OCI-LY1 (cell line): ENCODE results near the gene ZNRF1.

Experiments used
- H2AFZ ChIP-seq: fragments of 200-600 bp; sonication (generic), shearing (Covaris generic); 2 replicates; pipeline ENCODE4 v1.6.0; 2014; ENCODE audit warnings: antibody characterized with exemption, mild to moderate bottlenecking, low read length
- H3F3A ChIP-seq: fragments of 200-600 bp; sonication (generic), shearing (Covaris generic); 2 replicates; pipeline ENCODE4 v1.6.0; 2014; ENCODE audit warnings: mild to moderate bottlenecking, antibody characterized with exemption, low read length, moderate library complexity; ENCODE audit not compliant: insufficient read depth
- H3K27ac ChIP-seq: fragments of 200-600 bp; sonication (generic); 2 replicates; pipeline ENCODE4 v1.5.1; 2014; ENCODE audit warnings: low read length, mixed run types, mild to moderate bottlenecking, low read depth; ENCODE audit not compliant: poor library complexity, severe bottlenecking
- H3K27me3 ChIP-seq: fragments of 200-600 bp; sonication (generic); 2 replicates; pipeline ENCODE4 v1.6.0; 2014; ENCODE audit warnings: antibody characterized with exemption, mild to moderate bottlenecking, low read length, moderate library complexity; ENCODE audit not compliant: insufficient read depth
- H3K36me3 ChIP-seq: fragments of 200-600 bp; sonication (generic); 2 replicates; pipeline ENCODE4 v1.6.1; 2014; ENCODE audit warnings: mild to moderate bottlenecking, antibody characterized with exemption, low read length, moderate library complexity, mixed read lengths; ENCODE audit not compliant: insufficient read depth
- H3K4me1 ChIP-seq: fragments of 200-600 bp; sonication (generic); 2 replicates; pipeline ENCODE4 v1.5.1; 2014; ENCODE audit warnings: mild to moderate bottlenecking, low read length, moderate library complexity; ENCODE audit not compliant: insufficient read depth, severe bottlenecking
- H3K4me2 ChIP-seq: fragments of 200-600 bp; sonication (generic), shearing (Covaris generic); 2 replicates; pipeline ENCODE4 v1.6.1; 2014; ENCODE audit warnings: low read length
- H3K4me3 ChIP-seq: fragments of 200-600 bp; sonication (generic); 2 replicates; pipeline ENCODE4 v1.5.1; 2014; ENCODE audit warnings: low read length, low read depth, mild to moderate bottlenecking, mixed read lengths; ENCODE audit not compliant: poor library complexity, severe bottlenecking
- H3K79me2 ChIP-seq: fragments of 200-600 bp; shearing (Covaris generic); 2 replicates; pipeline ENCODE4 v1.6.1; 2016; ENCODE audit warnings: mixed run types, low read length, mixed read lengths; ENCODE audit not compliant: insufficient read depth
- H3K9ac ChIP-seq: fragments of 200-600 bp; sonication (generic), shearing (Covaris generic); 2 replicates; pipeline ENCODE4 v1.6.1; 2014; ENCODE audit warnings: mild to moderate bottlenecking, low read length, mixed read lengths
- H3K9me2 ChIP-seq: fragments of 200-600 bp; sonication (generic), shearing (Covaris generic); 2 replicates; pipeline ENCODE4 v1.6.1; 2014; ENCODE audit warnings: low read depth, mild to moderate bottlenecking, low read length, mixed read lengths
- H3K9me3 ChIP-seq: fragments of 200-600 bp; shearing (Covaris generic); 2 replicates; pipeline ENCODE4 v1.6.1; 2014; ENCODE audit warnings: low read length, mixed read lengths
- H4K20me1 ChIP-seq: fragments of 200-600 bp; sonication (generic), shearing (Covaris generic); 2 replicates; pipeline ENCODE4 v1.6.0; 2016; ENCODE audit warnings: mild to moderate bottlenecking, low read length; ENCODE audit not compliant: insufficient read depth
- EZH2 ChIP-seq: fragments of 200-600 bp; sonication (generic), shearing (Covaris generic); IDR thresholded peaks from 2 replicates; pipeline ENCODE4 v1.8.0; 2017; ENCODE audit warnings: borderline replicate concordance, mixed run types, mild to moderate bottlenecking, antibody characterized with exemption, low read length, moderate library complexity, mixed read lengths
- TF ChIP-seq, protein P1 (sequence below): fragments of 200-600 bp; sonication (generic), shearing (Covaris generic); IDR thresholded peaks from 2 replicates; pipeline ENCODE4 v1.5.1; 2017; ENCODE audit warnings: mild to moderate bottlenecking, antibody characterized with exemption, low read length, moderate library complexity, mixed read lengths

ZNRF1 gene

DNA sequence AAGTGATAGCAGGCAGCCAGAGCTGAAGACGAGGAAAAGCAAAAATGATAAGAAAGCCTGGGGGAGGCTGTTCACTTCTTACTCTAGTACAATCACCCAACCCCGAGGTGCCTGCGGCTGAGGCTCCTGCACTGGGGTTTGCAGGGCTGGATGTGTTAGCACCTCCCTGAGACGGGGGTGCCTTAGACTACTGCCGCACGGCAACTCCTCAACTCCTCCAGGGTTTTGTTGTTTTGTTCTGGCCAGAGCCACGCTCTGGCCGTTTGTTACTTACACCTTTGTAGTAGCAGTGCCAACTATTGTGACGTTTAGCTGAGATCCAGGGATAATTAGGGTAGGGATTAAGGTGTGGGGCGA, 66.3 kb downstream of the ZNRF1 start:
- no peak for TF ChIP-seq EZH2
- TF ChIP-seq, protein P1, sequence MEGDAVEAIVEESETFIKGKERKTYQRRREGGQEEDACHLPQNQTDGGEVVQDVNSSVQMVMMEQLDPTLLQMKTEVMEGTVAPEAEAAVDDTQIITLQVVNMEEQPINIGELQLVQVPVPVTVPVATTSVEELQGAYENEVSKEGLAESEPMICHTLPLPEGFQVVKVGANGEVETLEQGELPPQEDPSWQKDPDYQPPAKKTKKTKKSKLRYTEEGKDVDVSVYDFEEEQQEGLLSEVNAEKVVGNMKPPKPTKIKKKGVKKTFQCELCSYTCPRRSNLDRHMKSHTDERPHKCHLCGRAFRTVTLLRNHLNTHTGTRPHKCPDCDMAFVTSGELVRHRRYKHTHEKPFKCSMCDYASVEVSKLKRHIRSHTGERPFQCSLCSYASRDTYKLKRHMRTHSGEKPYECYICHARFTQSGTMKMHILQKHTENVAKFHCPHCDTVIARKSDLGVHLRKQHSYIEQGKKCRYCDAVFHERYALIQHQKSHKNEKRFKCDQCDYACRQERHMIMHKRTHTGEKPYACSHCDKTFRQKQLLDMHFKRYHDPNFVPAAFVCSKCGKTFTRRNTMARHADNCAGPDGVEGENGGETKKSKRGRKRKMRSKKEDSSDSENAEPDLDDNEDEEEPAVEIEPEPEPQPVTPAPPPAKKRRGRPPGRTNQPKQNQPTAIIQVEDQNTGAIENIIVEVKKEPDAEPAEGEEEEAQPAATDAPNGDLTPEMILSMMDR = no peak
- no peaks in the 10 kb centered on the region; the same call in 1 of the 2 replicates for H3K27me3 ChIP-seq
- H3K9me3 ChIP-seq = no peaks in the 10 kb centered on the region
- H2AFZ ChIP-seq = no peak overlapping the region
- H3K79me2 ChIP-seq = no peaks in the 10 kb centered on the region
- H3K27ac ChIP-seq = no peak overlapping the region
- no peaks in the 10 kb centered on the region for H3K4me1 ChIP-seq
- H3K9me2 ChIP-seq = no peaks in the 10 kb centered on the region
- H3K4me3 ChIP-seq = no peak overlapping the region
- H3K4me2 ChIP-seq = no peak overlapping the region
- H4K20me1 ChIP-seq = no peaks in the 10 kb centered on the region
- no peaks in the 10 kb centered on the region for H3F3A ChIP-seq
- H3K9ac ChIP-seq = no peak overlapping the region
- H3K36me3 ChIP-seq = no peaks in the 10 kb centered on the region

DNA sequence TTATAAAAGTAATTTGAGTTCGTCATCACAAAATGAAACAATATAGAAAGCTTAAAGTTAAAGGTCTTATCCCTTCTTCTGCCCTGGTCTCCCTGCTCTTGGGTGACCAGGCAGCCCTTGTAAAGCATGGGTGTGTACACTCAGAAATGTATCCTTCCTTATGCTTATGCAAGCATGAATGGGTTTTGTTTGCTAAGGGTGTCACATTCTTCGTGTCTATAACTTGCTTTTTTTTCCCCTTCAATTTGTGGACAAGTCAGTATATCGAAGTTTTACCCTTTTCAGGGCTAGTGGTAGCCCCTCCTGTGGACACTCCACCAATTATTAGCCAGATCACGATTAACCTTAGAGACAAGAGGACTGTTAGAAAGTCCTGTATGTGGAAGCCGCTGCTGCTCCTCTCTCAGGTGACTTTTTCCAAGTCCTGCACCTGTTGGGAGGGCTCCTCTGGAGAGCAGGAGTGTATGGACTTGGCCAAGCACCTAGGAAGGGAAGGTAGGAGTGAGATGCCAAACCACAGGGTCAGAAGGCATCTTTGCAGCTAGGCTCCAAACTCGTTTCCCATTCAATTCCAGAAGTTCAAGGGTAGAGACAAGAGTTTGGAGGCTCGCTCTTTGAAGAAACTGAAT, 66.8 kb downstream of the ZNRF1 start:
- H3K79me2 ChIP-seq = no peaks in the 10 kb centered on the region
- H3K9me2 ChIP-seq = no peaks in the 10 kb centered on the region
- no peak for TF ChIP-seq EZH2
- TF ChIP-seq, protein P1 = no peak
- H3K36me3 ChIP-seq = no peaks in the 10 kb centered on the region
- H3K9ac ChIP-seq = no peak overlapping the region
- no peaks in the 10 kb centered on the region; the same call in 1 of the 2 replicates for H3K27me3 ChIP-seq
- no peaks in the 10 kb centered on the region for H4K20me1 ChIP-seq
- no peak overlapping the region for H3K4me2 ChIP-seq
- H3K27ac ChIP-seq = no peak overlapping the region
- no peaks in the 10 kb centered on the region for H3K4me1 ChIP-seq
- H3K4me3 ChIP-seq = no peak overlapping the region
- H3F3A ChIP-seq = no peaks in the 10 kb centered on the region
- H2AFZ ChIP-seq = no peak overlapping the region
- H3K9me3 ChIP-seq = no peaks in the 10 kb centered on the region

DNA sequence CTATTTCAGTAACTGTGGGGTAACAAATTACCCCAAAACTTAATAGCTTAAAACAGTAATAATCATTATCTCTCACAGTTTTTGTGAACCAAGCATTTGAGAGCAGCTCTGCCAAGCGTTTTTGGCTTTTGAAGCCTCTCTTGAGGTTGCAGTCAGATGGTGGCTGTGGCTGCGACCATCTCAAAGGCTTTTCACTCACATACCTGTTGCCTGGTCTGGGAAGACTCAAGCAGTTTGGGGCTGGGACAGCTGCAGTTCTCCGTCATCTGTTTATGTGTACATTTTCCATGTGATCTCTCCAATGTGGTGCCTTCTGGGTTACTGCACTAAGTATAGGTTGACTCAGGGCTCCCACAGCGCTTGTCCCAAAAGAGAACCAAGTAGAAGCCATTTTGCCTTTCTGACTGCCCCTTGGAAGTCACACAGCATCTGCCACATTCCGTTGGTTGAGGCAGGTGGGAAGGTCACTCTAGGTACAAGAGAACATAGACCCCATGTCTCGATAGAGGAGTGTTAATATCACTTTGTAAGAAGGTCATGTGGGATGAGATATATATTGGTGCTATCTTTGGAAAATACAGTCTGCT, 68.1 kb downstream of the ZNRF1 start:
- Histone ChIP-seq H3F3A (no peaks in the 10 kb centered on the region), H3K9me2 (no peaks in the 10 kb centered on the region), H3K27me3 (no peaks in the 10 kb centered on the region; the same call in 1 of the 2 replicates), H3K4me3 (no peak overlapping the region), H3K36me3 (no peaks in the 10 kb centered on the region), H4K20me1 (no peaks in the 10 kb centered on the region), H3K9ac (no peak overlapping the region), H3K4me2 (no peak overlapping the region), H3K9me3 (no peaks in the 10 kb centered on the region), H3K27ac (no peak overlapping the region), H3K4me1 (no peaks in the 10 kb centered on the region), H2AFZ (no peak overlapping the region), H3K79me2 (no peaks in the 10 kb centered on the region)
- TF ChIP-seq, protein P1 = no peak
- no peak for TF ChIP-seq EZH2
